Activated CD4-positive, alpha-beta T cell treated with anti-CD3 and anti-CD28 coated beads, Interleukin-10, Interleukin-2, amounts not matched to agents 100 ng/mL and 50 ng/mL, durations not matched to agents 16 hours and 8 hours (primary cell): Measurements from ENCODE around the gene LARP4.
A peak's percentile ranks its signal among the peaks of the same experiment; 100 is the strongest.
"Not testable (repeated sequence)": the region's sequence is repeated elsewhere in the genome, so short reads cannot be mapped to it uniquely, and the experiment has no call there.

Experiments used
- DNase-seq: peaks from one replicate; pipeline ENCODE4 v3.0.0-alpha.2; 2020

LARP4 gene

DNA sequence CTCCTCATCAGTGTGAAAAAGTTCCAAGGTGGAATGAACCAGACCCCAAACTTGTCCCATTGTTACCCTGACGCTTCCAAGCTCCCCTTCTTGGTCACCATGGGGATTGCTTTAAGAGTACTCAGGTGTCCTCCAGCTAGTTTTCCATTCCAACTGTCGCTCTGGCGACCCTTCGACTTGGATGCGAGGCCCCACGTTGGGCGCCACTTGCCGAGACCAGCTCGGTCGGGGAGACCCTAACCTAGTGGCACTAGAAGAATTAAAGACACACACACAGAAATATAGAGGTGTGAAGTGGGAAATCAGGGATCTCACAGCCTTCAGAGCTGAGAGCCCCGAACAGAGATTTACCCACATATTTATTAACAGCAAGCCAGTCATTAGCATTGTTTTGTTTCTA lies 97.4 kb downstream of the LARP4 start:
- not testable (repeated sequence) for DNase-seq

DNA sequence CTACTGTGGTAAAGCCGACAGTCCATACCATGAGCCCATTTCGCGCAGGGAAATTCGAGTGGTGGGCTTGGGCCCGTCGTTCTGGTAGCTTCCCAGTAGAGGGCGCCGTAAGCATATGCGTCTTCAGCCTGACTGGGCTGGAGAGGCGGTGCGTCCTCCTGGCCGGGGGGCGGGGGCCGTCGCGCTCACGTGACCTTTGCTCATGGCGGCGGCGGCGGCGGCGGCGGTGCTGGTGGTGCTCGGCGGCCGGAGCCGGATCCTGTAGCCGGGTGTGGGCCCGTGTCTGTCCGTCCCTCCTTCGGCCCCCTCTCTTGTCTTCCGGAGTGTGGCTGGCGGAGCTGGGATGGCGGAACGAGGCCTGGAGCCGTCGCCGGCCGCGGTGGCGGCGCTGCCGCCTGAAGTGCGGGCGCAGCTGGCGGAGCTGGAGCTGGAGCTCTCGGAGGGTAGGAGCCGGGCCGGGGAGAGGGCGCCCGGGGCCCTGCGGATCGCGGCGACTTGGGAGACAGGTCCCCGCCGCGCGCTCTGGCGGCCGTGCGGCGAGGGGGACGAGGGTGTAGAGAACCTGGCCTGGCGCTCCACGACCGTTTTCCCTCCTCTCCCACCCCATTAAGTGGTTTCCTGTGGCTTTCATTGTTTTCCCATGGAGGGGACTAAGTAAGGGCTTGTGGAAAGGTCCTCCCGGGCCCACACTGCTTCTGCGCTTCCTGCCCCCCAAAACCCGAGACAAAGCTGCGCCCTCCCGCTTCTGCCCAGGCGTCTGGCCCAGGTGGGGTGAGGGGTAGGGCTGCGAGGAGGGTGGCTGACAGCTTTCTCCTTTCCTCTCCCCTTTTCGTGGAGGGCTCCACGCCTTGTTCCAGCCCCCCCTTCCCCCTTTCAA lies 104.4 kb downstream of the LARP4 start, which contains the start of gene DIP2B:
DIP2B (plus strand) TSS at position 188 of the 877 bp plus-strand sequence; CDS start at position 344, 156 bp downstream.
- DNase-seq: peak; percentile 96

DNA sequence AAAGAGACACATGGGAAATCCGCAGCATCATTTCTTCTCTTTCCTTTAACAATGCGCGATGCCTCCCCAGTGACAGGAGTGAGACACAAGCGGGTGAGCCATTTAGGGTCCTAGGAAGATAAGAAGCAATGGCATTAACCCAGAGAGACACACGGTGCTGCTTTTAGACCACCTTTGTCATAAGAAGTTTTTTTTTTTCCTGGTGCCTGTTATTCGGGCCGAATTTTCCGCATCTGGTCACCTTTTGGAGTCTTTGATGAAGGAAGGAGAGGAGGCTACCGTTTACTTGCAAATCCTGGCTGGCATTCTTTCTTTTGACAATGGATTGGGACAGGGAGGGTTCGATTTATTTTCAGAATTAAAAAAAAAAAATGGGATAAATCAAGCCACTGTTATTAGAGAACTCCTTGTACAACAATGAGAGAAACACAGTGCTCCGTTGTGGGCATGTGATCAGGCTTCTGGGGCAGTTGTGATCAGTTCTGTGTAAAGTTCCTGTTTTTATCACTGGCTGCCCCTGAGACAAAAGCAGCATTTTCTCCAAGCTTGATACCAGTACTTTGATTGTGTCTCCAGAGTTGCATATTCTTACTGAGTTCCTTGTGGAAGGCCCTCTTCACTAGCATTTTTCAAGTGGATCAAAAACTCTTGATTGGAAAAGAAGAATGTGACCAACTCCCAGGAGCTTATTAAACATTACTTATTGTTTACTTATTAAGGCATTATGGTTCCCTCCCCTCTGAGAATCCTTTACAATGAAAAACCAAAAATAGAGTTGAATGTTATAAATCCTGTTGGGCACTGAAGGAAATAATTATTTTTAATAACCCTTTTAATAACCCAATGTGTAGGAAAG lies 105.2 kb downstream of the LARP4 start:
- no peak for DNase-seq

- no peak for DNase-seq
Observed at GRCh38 chr12:50506753-50507473, 106.2 kb downstream of the LARP4 start.

DNA sequence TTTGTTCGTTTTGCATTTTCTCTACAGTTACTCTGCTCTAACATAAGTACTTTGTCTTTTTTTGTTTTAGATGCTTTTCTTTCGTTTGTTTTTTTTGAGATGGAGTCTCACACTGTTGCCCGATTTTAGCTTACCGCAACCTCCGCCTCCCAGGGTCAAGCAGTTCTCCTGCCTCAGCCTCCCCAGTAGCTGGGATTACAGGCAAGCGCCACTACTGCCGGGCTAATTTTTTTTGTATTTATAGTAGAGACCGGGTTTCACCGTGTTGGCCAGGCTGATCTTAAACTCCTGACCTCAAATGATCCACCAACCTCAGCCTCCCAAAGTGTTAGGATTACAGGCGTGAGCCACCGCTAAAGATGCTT lies 106.8 kb downstream of the LARP4 start:
- no peak for DNase-seq

DNA sequence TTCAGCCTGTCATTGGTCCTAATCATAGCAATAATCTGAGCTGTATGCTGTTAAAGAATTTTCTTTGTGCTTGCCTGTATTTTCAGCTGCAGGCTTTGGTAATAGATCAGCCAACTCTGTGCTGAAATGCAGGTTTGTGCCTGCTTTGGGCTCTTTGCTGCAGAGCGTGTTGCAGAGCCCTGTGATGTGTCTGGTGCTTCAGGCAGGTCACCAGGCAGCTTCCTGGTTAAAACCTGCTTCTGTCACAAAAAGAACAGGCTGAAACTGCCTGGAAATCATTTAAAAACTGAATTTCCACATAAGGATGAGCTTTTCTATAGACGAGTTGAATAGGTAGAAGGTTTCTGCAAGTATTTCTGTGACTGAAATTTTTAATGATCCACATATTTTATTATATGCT lies 107.2 kb downstream of the LARP4 start:
- peak; percentile 35 for DNase-seq

DNA sequence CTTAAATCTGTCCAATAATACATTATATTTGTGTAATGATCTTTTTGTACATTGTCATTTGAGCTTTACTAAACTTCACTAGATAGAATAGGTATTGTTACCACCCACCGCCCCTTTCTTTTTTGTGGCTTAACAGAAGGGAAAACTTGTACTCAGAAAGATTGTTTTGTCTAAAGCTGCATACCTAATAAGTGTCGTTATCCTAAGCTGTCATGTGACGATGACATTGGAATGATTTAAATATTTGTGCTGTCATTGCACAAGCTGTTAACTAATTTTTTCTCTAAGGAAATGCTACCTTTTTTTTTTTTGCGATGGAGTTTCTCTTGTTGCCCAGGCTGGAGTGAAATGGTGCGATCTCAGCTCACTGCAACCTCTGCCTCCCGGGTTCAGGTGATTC lies 107.7 kb downstream of the LARP4 start:
- no peak for DNase-seq

GRCh38 chr12:50508970-50509663 lies 108.4 kb downstream of the LARP4 start:
- DNase-seq: no peak

DNA sequence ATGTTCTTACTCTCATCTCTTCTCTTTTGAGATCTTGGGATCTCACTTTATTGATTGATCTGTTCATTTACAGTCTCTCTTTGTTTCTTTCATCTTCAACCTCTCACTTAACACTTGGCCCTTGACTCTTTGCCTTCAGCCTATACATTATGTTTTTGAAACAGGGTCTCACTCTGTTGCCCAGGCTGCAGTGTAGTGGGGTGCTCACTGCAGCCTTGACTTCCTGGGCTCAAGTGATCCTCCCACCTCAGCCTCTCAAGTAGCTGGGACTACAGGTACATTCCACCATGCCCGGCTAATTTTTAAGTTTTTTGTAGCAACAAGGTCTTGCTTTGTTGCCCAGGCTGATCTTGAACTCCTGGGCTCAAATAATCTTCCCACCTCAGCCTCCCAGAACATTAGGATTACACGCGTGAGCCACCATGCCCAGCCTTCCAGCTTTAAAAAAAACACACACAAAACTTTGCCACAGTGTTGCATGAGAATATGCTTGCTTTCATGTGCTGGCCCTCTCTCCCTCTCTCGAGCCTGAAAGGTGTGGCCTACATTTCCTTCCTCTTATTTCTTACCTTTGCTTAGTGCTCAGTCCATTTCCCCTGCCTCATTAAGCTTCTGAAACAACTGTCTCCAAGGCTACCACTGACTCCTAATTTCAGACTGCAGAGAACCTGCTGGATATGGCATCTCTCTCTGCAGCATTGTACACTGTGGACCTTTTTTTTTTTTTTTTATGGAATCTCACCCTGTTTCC lies 114.0 kb downstream of the LARP4 start:
- DNase-seq: no peak

DNA sequence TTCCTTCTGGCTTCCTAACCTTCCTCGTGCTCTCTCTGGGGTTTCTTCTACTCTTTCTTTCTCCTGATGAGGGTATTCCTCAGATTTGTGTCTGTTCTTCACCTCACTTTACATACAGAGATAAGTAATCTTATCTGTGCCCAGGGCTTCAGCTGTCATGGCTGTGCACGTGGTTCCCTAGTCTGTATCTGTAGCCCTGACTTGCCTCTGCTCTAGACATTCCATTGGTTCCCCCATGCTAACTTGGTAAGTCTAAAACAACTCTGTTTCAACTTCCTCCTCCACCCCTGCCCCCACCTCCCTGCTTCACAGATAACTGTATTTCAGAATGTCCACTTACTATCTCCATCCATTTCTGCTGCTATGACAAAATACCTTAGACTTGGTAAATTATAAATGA lies 114.9 kb downstream of the LARP4 start:
- no peak for DNase-seq

DNA sequence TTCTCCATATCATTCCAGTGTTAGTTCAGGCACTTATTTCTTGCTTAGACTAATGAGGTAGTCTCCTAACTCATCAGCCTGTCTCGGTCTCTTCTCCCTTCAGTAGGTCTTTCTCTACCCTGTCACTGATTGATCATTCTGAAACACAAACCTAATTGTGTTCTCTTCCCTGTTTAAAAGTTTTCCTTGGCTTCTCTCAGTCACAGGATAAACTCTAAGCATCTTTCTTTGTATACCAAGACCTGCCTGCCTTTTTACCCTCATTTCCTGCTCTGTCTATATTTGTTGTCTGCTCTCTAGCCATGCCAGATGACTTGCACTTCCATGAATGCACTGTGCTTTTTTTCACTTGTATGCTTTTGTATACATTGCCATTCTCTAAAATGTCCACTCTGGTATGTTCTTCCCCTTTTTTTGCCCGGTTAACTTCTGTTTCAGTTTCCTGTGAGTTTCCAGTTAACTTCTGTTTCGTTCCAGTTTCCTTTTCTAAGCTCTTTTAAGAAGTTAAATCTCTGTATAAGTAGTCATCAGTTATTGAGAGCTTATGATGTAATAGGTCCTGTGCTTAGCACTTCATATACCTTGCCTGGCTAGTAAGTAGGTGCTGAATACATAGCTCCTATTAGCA lies 116.8 kb downstream of the LARP4 start:
- peak; percentile 52 for DNase-seq

- no peak for DNase-seq
Observed at GRCh38 chr12:50518090-50518489, 117.4 kb downstream of the LARP4 start.

GRCh38 chr12:50519353-50519752 lies 118.7 kb downstream of the LARP4 start:
- DNase-seq: no peak

GRCh38 chr12:50520416-50521207 lies 119.9 kb downstream of the LARP4 start:
- no peak for DNase-seq

DNA sequence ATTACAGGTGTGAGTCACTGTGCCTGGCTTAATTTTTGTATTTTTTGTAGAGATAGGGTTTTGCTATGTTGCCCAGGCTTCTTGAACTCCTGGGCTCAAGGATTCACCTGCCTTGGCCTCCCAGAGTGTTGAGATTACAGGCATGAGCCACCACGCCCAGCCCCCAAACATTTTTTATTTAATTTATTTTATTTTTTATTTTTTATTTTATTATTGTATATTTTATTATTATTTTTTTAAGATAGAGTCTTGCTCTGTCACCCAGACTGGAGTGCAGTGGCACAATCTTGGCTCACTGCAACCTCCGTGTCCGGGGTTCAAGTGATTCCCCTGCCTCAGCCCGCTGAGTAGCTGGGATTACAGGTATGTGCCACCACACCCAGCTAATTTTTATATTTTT lies 121.1 kb downstream of the LARP4 start:
- not testable (repeated sequence) for DNase-seq

GRCh38 chr12:50523772-50524171 lies 123.1 kb downstream of the LARP4 start:
- no peak for DNase-seq

DNA sequence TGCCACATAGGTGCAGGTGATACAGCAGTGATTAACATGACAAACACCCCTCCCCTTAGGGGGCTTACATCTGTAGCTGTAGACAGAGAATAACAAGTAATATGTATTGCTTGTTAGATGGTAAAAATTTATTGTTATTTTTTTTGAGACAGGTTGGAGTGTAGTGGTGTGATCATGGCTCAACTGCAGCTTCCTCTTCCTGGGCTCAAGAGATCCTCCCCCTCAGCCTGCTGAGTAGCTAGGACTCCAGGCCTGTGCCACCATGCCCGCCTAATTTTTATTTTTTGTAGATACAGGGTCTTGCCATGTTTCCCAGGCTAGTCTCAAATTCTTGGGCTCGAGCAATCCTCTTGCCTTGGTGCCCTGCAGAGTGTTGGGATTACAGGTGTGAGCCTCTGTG lies 123.9 kb downstream of the LARP4 start:
- DNase-seq: no peak

DNA sequence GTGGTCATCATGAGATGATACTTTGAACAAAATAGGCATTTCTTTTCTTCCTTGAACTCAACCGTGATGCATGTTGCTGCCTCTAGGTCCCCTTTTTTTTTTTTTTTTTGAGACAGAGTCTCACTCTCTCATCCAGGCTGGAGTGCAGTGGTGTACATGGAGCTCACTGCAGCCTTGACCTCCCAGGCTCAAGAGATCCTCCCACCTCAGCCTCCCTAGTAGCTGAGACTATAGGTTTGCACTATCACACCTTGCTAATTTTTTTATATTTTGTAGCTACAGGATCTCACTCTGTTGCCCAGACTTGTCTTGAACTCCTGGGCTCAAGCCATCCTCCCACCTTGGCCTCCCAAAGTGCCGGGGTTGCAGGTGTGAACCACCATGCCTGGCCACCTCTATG lies 124.7 kb downstream of the LARP4 start:
- DNase-seq: no peak

DNA sequence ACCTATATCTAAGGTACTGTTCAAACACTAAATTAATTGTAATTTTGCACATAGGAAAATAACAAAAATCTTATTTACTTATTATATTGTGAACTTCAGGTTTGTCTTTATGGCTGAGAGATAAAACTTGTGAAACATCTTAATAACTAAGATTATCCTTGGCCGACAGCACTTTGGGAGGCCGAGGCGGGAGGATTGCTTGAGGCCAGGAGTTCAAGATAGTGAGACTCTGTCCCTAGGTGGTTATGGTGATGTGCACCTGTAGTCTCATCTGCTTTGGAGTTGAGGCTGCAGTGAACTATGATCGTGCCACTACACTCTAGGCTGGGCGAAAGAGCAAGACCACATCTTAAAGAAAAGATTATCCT lies 126.7 kb downstream of the LARP4 start:
- DNase-seq: no peak

- no peak for DNase-seq
Observed at GRCh38 chr12:50528800-50529199, 128.1 kb downstream of the LARP4 start.

DNA sequence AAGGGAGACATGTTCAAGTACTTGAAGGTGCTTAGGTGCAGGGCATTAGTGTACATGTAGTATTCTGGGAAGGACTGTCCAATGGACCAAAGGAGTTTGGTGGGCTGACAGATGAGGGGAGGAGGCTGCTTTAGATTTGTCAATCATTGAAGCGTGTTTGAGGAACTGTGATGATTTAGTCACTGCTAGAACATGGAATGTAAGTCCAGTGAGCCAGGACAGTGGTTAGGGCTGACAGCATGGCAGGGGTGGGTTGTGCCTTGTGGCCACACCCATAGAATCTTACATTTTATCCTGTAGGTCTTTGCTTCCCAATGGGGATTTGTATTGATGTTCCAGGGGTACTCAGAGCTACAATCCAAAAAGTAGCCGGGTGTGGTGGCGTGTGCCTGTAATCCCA lies 128.7 kb downstream of the LARP4 start:
- no peak for DNase-seq
